ENCODE data around the gene SIRPG. TPM values are rescaled to one million over a fixed set of nuclear protein-coding genes. Genes with fewer than 3 reads are reported as not detected.

Gene SIRPG
- total RNA-seq, 1 donor from 2014 or later, result not detected

- no peak for TF ChIP-seq CTCF (IDR thresholded peaks at IDR 0.05)
- no peak for TF ChIP-seq EZH2 (IDR thresholded peaks at IDR 0.05)
- TF ChIP-seq EZH2phosphoT487 (IDR thresholded peaks at IDR 0.05), result no peak
- no peak for DNase-seq (ENCODE audit: low spot score)
Observed at GRCh38 chr20:1652960-1653359, 4.6 kb downstream of the SIRPG start.

DNA sequence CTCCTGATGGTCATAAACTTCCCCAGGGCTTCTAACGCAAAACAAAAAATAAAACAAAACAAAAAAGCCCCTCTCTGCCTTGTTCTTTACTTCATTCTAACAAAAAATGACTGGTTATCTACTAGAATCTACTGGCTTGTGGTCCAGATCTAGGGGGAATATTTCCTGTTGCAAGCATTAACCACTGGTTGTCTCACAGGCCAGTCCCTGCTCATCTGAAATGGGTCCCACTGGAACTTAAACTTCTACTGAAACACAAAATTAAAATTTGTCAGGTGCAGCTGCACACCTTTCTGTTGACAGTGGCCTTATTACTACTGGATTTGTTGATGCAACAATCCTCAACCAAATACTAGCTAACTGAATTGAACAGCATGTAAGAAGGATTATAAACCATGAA is 5.5 kb downstream of the SIRPG start:
- no peak overlapping the region for H3K4me3 Mint-ChIP-seq
- H3K4me3 ChIP-seq, result no peak overlapping the region

More at GRCh38 chr20:1652960-1653359, 4.6 kb downstream of the SIRPG start:
- H3K36me3 Mint-ChIP-seq, result no peaks in the 10 kb centered on the region
- no peak overlapping the region for H2AFZ ChIP-seq (replicated peaks)
- no peak overlapping the region for H3K4me3 Mint-ChIP-seq
- H3K9me3 ChIP-seq (ENCODE audit: low read depth), result no peaks in the 10 kb centered on the region
- no peak overlapping the region for H3K9ac ChIP-seq
- no peak overlapping the region for H3K4me2 ChIP-seq
- H3F3A ChIP-seq (ENCODE audit: low read depth), result no peaks in the 10 kb centered on the region
- H3K27me3 Mint-ChIP-seq (ENCODE audit: insufficient read depth, low read depth), result peaks cover 4% of the 10 kb centered on the region
- no peaks in the 10 kb centered on the region for H4K20me1 ChIP-seq (ENCODE audit: low read depth)
- H3K36me3 ChIP-seq, result no peaks in the 10 kb centered on the region
- H3K9me3 Mint-ChIP-seq, result no peaks in the 10 kb centered on the region
- H3K27ac Mint-ChIP-seq, result no peak overlapping the region
- no peaks in the 10 kb centered on the region for H3K4me1 Mint-ChIP-seq
- H3K4me3 ChIP-seq, result no peak overlapping the region
- H3K4me1 ChIP-seq, result no peaks in the 10 kb centered on the region
- H3K27me3 ChIP-seq, result peaks cover 29% of the 10 kb centered on the region
- H3K27ac ChIP-seq, result no peak overlapping the region
- H3K79me2 ChIP-seq (ENCODE audit: low read depth), result no peaks in the 10 kb centered on the region

DNA sequence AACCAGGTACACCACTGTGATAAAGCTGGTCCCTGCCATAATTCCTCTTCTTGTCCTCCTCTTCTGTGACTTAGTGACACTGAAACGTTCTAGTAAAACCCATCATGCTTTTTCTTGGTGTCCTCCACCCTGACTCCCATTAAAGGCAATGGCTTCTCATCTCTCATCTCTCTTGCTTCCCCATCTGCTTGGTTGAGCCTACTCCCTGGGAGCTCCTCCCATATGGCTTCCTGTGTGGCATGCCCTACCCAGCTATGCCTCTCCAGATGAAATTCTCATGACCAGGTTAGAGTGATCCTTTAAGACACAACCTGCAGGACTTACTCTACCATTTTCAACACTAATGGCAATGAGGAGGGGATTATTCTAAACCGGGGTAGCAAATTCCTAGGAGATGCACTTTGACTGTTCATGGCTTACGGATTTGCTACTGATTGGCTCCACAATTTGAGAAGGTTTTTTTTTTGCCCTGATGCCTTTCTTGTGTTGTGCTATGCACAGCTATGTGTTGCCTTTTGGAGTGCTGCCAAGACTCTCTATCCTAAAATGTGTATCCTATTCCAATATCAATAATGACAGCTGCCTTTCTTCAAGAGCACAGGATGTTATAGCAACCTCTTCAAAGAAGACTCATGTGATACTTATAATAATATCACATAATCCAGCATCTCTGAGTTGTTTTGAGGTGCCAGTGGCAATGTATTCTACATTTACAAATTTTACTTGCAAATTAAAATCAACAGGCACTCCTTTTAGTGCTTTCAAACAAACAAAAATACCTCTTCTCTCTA is 6.1 kb downstream of the SIRPG start:
- H3K36me3 ChIP-seq, result no peaks in the 10 kb centered on the region
- no peak for TF ChIP-seq CTCF (IDR thresholded peaks at IDR 0.05)
- TF ChIP-seq EZH2phosphoT487 (IDR thresholded peaks at IDR 0.05), result no peak
- no peak for TF ChIP-seq EZH2 (IDR thresholded peaks at IDR 0.05)
- no peaks in the 10 kb centered on the region for H3K4me1 Mint-ChIP-seq
- H3K4me3 ChIP-seq, result no peak overlapping the region
- no peak overlapping the region for H2AFZ ChIP-seq (replicated peaks)
- no peak overlapping the region for H3K4me2 ChIP-seq
- no peak overlapping the region for H3K27ac Mint-ChIP-seq
- H3K79me2 ChIP-seq (ENCODE audit: low read depth), result no peaks in the 10 kb centered on the region
- no peaks in the 10 kb centered on the region for H3K9me3 Mint-ChIP-seq
- H3K36me3 Mint-ChIP-seq, result no peaks in the 10 kb centered on the region
- H4K20me1 ChIP-seq (ENCODE audit: low read depth), result no peaks in the 10 kb centered on the region
- H3K27me3 ChIP-seq, result peaks cover 21% of the 10 kb centered on the region
- H3K9me3 ChIP-seq (ENCODE audit: low read depth), result no peaks in the 10 kb centered on the region
- H3K4me3 Mint-ChIP-seq, result no peak overlapping the region
- no peak for DNase-seq (ENCODE audit: low spot score)
- peaks cover 4% of the 10 kb centered on the region for H3K27me3 Mint-ChIP-seq (ENCODE audit: insufficient read depth, low read depth)
- no peaks in the 10 kb centered on the region for H3K4me1 ChIP-seq
- no peak overlapping the region for H3K27ac ChIP-seq
- no peaks in the 10 kb centered on the region for H3F3A ChIP-seq (ENCODE audit: low read depth)
- no peak overlapping the region for H3K9ac ChIP-seq

More for the DNA sequence above, 5.5 kb downstream of the SIRPG start:
- no peak overlapping the region for H3K27ac ChIP-seq
- H3F3A ChIP-seq (ENCODE audit: low read depth), result no peaks in the 10 kb centered on the region
- H3K36me3 ChIP-seq, result no peaks in the 10 kb centered on the region
- H3K79me2 ChIP-seq (ENCODE audit: low read depth), result no peaks in the 10 kb centered on the region
- Mint-ChIP-seq H3K36me3 (no peaks in the 10 kb centered on the region), H3K27ac (no peak overlapping the region), H3K27me3 (ENCODE audit: insufficient read depth, low read depth) (peaks cover 4% of the 10 kb centered on the region), H3K4me1 (no peaks in the 10 kb centered on the region), H3K9me3 (no peaks in the 10 kb centered on the region)
- peaks cover 21% of the 10 kb centered on the region for H3K27me3 ChIP-seq
- no peaks in the 10 kb centered on the region for H3K4me1 ChIP-seq
- no peaks in the 10 kb centered on the region for H3K9me3 ChIP-seq (ENCODE audit: low read depth)
- H2AFZ ChIP-seq (replicated peaks), result no peak overlapping the region
- TF ChIP-seq EZH2 (IDR thresholded peaks at IDR 0.05) (no peak), CTCF (IDR thresholded peaks at IDR 0.05) (no peak), EZH2phosphoT487 (IDR thresholded peaks at IDR 0.05) (no peak)
- no peak for DNase-seq (ENCODE audit: low spot score)
- H4K20me1 ChIP-seq (ENCODE audit: low read depth), result no peaks in the 10 kb centered on the region
- no peak overlapping the region for H3K4me2 ChIP-seq
- no peak overlapping the region for H3K9ac ChIP-seq
